PC-9 (cell line): ENCODE results near the gene KREMEN1.

Experiments used
- EZH2 ChIP-seq: fragments of 200-600 bp; sonication (generic); IDR thresholded peaks from 2 replicates; pipeline ENCODE4 v1.8.0; 2017; ENCODE audit warnings: antibody characterized with exemption, low read depth
- TF ChIP-seq, protein P1 (sequence below): fragments of 200-600 bp; sonication (generic); conservative IDR thresholded peaks from 2 replicates; pipeline ENCODE4 v1.6.1; 2017; ENCODE audit warnings: mixed run types, antibody characterized with exemption, mild to moderate bottlenecking, moderate library complexity

GRCh38 chr22:29130476-29130875 is 57.6 kb downstream of the KREMEN1 start:
- TF ChIP-seq, protein P1, sequence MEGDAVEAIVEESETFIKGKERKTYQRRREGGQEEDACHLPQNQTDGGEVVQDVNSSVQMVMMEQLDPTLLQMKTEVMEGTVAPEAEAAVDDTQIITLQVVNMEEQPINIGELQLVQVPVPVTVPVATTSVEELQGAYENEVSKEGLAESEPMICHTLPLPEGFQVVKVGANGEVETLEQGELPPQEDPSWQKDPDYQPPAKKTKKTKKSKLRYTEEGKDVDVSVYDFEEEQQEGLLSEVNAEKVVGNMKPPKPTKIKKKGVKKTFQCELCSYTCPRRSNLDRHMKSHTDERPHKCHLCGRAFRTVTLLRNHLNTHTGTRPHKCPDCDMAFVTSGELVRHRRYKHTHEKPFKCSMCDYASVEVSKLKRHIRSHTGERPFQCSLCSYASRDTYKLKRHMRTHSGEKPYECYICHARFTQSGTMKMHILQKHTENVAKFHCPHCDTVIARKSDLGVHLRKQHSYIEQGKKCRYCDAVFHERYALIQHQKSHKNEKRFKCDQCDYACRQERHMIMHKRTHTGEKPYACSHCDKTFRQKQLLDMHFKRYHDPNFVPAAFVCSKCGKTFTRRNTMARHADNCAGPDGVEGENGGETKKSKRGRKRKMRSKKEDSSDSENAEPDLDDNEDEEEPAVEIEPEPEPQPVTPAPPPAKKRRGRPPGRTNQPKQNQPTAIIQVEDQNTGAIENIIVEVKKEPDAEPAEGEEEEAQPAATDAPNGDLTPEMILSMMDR: no peak
- TF ChIP-seq EZH2: no peak
